HUES48 (cell line): ENCODE results near the gene IL7R.

Experiments
- H3K27ac ChIP-seq: one replicate; pipeline ENCODE4 v1.7.0; 2013; ENCODE audit warnings: low read depth, low read length, inconsistent platforms
- H3K27me3 ChIP-seq: 2 replicates; pipeline ENCODE4 v1.6.1; 2013; ENCODE audit warnings: mild to moderate bottlenecking, low read length; ENCODE audit not compliant: control insufficient read depth, insufficient read depth
- H3K36me3 ChIP-seq: 2 replicates; pipeline ENCODE4 v1.6.1; 2013; ENCODE audit warnings: low read length; ENCODE audit not compliant: control insufficient read depth, insufficient read depth
- H3K4me1 ChIP-seq: 2 replicates; pipeline ENCODE4 v1.6.1; 2013; ENCODE audit warnings: mild to moderate bottlenecking, low read length; ENCODE audit not compliant: control insufficient read depth, insufficient read depth
- H3K4me3 ChIP-seq: 2 replicates; pipeline ENCODE4 v1.5.1; 2013; ENCODE audit warnings: mild to moderate bottlenecking, low read depth, low read length
- H3K9ac ChIP-seq: 2 replicates; pipeline ENCODE4 v1.6.1; 2013; ENCODE audit warnings: mild to moderate bottlenecking, low read depth, low read length, moderate library complexity
- H3K9me3 ChIP-seq: 2 replicates; pipeline ENCODE4 v1.6.1; 2013; ENCODE audit warnings: low read length; ENCODE audit not compliant: control insufficient read depth, insufficient read depth

The IL7R gene

GRCh38 chr5:35877655-35878054 lies 21.0 kb downstream of the IL7R start:
- Histone ChIP-seq H3K9me3 (no peaks in the 10 kb centered on the region), H3K9ac (no peak overlapping the region), H3K4me1 (no peaks in the 10 kb centered on the region), H3K27me3 (no peaks in the 10 kb centered on the region), H3K36me3 (no peaks in the 10 kb centered on the region), H3K27ac (no peak overlapping the region), H3K4me3 (no peak overlapping the region)

GRCh38 chr5:35878079-35878478 lies 21.4 kb downstream of the IL7R start:
- Histone ChIP-seq H3K9ac (no peak overlapping the region), H3K27me3 (no peaks in the 10 kb centered on the region), H3K36me3 (no peaks in the 10 kb centered on the region), H3K9me3 (no peaks in the 10 kb centered on the region), H3K4me3 (no peak overlapping the region), H3K4me1 (no peaks in the 10 kb centered on the region), H3K27ac (no peak overlapping the region)

GRCh38 chr5:35879096-35879495 lies 22.4 kb downstream of the IL7R start:
- H3K4me1 ChIP-seq: no peaks in the 10 kb centered on the region; the same call in 1 of the 2 replicates

GRCh38 chr5:35879649-35880048 lies 23.0 kb downstream of the IL7R start:
- no peaks in the 10 kb centered on the region for H3K36me3 ChIP-seq
- no peaks in the 10 kb centered on the region for H3K27me3 ChIP-seq
- H3K27ac ChIP-seq: no peak overlapping the region
- no peaks in the 10 kb centered on the region; the same call in 1 of the 2 replicates for H3K4me1 ChIP-seq
- no peak overlapping the region for H3K9ac ChIP-seq
- no peaks in the 10 kb centered on the region for H3K9me3 ChIP-seq
- H3K4me3 ChIP-seq: no peak overlapping the region

More at GRCh38 chr5:35879096-35879495, 22.4 kb downstream of the IL7R start:
- no peak overlapping the region for H3K9ac ChIP-seq
- H3K4me3 ChIP-seq: no peak overlapping the region
- no peaks in the 10 kb centered on the region for H3K27me3 ChIP-seq
- no peaks in the 10 kb centered on the region for H3K9me3 ChIP-seq
- no peak overlapping the region for H3K27ac ChIP-seq
- H3K36me3 ChIP-seq: no peaks in the 10 kb centered on the region

GRCh38 chr5:35880156-35880555 lies 23.5 kb downstream of the IL7R start:
- H3K4me3 ChIP-seq: no peak overlapping the region
- H3K36me3 ChIP-seq: no peaks in the 10 kb centered on the region
- H3K27ac ChIP-seq: no peak overlapping the region
- H3K9ac ChIP-seq: no peak overlapping the region
- no peaks in the 10 kb centered on the region for H3K27me3 ChIP-seq
- H3K4me1 ChIP-seq: no peaks in the 10 kb centered on the region; the same call in 1 of the 2 replicates
- no peaks in the 10 kb centered on the region for H3K9me3 ChIP-seq

- Histone ChIP-seq H3K9ac (no peak overlapping the region), H3K27ac (no peak overlapping the region), H3K4me1 (no peaks in the 10 kb centered on the region; the same call in 1 of the 2 replicates), H3K36me3 (no peaks in the 10 kb centered on the region), H3K27me3 (no peaks in the 10 kb centered on the region), H3K4me3 (no peak overlapping the region), H3K9me3 (no peaks in the 10 kb centered on the region)
Measured at GRCh38 chr5:35881758-35882157, 25.1 kb downstream of the IL7R start.

GRCh38 chr5:35884191-35884769 lies 27.6 kb downstream of the IL7R start:
- Histone ChIP-seq H3K9ac (no peak overlapping the region), H3K36me3 (no peaks in the 10 kb centered on the region), H3K27ac (no peak overlapping the region), H3K27me3 (no peaks in the 10 kb centered on the region), H3K9me3 (no peaks in the 10 kb centered on the region), H3K4me3 (no peak overlapping the region), H3K4me1 (no peaks in the 10 kb centered on the region; the same call in 1 of the 2 replicates)

GRCh38 chr5:35884773-35885172 lies 28.1 kb downstream of the IL7R start:
- no peaks in the 10 kb centered on the region; the same call in 1 of the 2 replicates for H3K4me1 ChIP-seq
- H3K27ac ChIP-seq: no peak overlapping the region
- no peaks in the 10 kb centered on the region for H3K36me3 ChIP-seq
- H3K4me3 ChIP-seq: no peak overlapping the region
- no peaks in the 10 kb centered on the region for H3K9me3 ChIP-seq
- H3K9ac ChIP-seq: no peak overlapping the region
- H3K27me3 ChIP-seq: no peaks in the 10 kb centered on the region

GRCh38 chr5:35886381-35886780 lies 29.7 kb downstream of the IL7R start:
- no peak overlapping the region for H3K27ac ChIP-seq
- H3K4me1 ChIP-seq: no peaks in the 10 kb centered on the region; the same call in 1 of the 2 replicates
- H3K9me3 ChIP-seq: no peaks in the 10 kb centered on the region
- no peaks in the 10 kb centered on the region for H3K27me3 ChIP-seq
- no peaks in the 10 kb centered on the region for H3K36me3 ChIP-seq
- H3K4me3 ChIP-seq: no peak overlapping the region
- no peak overlapping the region for H3K9ac ChIP-seq

GRCh38 chr5:35887321-35888100 lies 30.8 kb downstream of the IL7R start:
- Histone ChIP-seq H3K4me1 (no peaks in the 10 kb centered on the region; the same call in 1 of the 2 replicates), H3K27me3 (no peaks in the 10 kb centered on the region), H3K4me3 (no peak overlapping the region), H3K9me3 (no peaks in the 10 kb centered on the region), H3K36me3 (no peaks in the 10 kb centered on the region), H3K9ac (no peak overlapping the region), H3K27ac (no peak overlapping the region)
